AG09319 (cell line): ENCODE data around the gene UNC5B.

ENCODE experiments used
- DNase-seq: peaks from one replicate; pipeline ENCODE4 v3.0.0-alpha.2; 2010; ENCODE audit warnings: low read depth; ENCODE audit errors: extremely low read depth
- CTCF ChIP-seq: IDR thresholded peaks from 2 replicates; pipeline ENCODE4 v1.5.1; 2011; ENCODE audit warnings: low read depth, mild to moderate bottlenecking, inconsistent platforms, low read length, moderate library complexity

UNC5B gene

GRCh38 chr10:71185209-71185608 is 27.2 kb upstream of the UNC5B start:
- no peak for DNase-seq
- no peak for TF ChIP-seq CTCF

GRCh38 chr10:71187197-71187596 is 25.2 kb upstream of the UNC5B start:
- TF ChIP-seq CTCF, result no peak
- DNase-seq, result no peak

- TF ChIP-seq CTCF, result no peak
- no peak for DNase-seq
Measured at GRCh38 chr10:71187600-71187999, 24.8 kb upstream of the UNC5B start.

- DNase-seq, result no peak
- TF ChIP-seq CTCF, result no peak
Measured at GRCh38 chr10:71188201-71188600, 24.2 kb upstream of the UNC5B start.

GRCh38 chr10:71191019-71191418 is 21.4 kb upstream of the UNC5B start:
- no peak for TF ChIP-seq CTCF

GRCh38 chr10:71191551-71192076 is 20.8 kb upstream of the UNC5B start:
- DNase-seq, result no peak
- TF ChIP-seq CTCF, result no peak

More at GRCh38 chr10:71191019-71191418, 21.4 kb upstream of the UNC5B start:
- DNase-seq, result no peak

- DNase-seq, result no peak
- TF ChIP-seq CTCF, result no peak
Measured at GRCh38 chr10:71193516-71193915, 18.9 kb upstream of the UNC5B start.
